Fibroblast of peridontal ligament (primary cell): ENCODE measurements around the gene TOR3A.
"Not testable (repeated sequence)": the region's sequence is repeated elsewhere in the genome, so short reads cannot be mapped to it uniquely, and the experiment has no call there.

Source experiments
- DNase-seq: peaks from one replicate; pipeline ENCODE4 v3.0.0-alpha.2; 2010; ENCODE audit errors: extremely low read depth

TOR3A gene

GRCh38 chr1:179081687-179082332 lies at the start of gene TOR3A:
TOR3A (plus strand) TSS chr1:179082070; CDS start chr1:179082129, 59 bp downstream.
- peak; percentile 82 for DNase-seq

GRCh38 chr1:179034720-179035119 lies 47.1 kb upstream of the TOR3A start:
- DNase-seq = peak; percentile 92

- DNase-seq = no peak
Measured at GRCh38 chr1:179036844-179037465, 44.9 kb upstream of the TOR3A start.

GRCh38 chr1:179038528-179039281 lies 43.2 kb upstream of the TOR3A start:
- no peak for DNase-seq

- DNase-seq = not testable (repeated sequence)
Measured at GRCh38 chr1:179039502-179040174, 42.2 kb upstream of the TOR3A start.

- DNase-seq = not testable (repeated sequence)
Measured at GRCh38 chr1:179040175-179040551, 41.7 kb upstream of the TOR3A start.

- no peak for DNase-seq
Measured at GRCh38 chr1:179042087-179042486, 39.8 kb upstream of the TOR3A start.

- DNase-seq = no peak
Measured at GRCh38 chr1:179042700-179043099, 39.2 kb upstream of the TOR3A start.

GRCh38 chr1:179043266-179043665 lies 38.6 kb upstream of the TOR3A start:
- DNase-seq = no peak

- no peak for DNase-seq
Measured at GRCh38 chr1:179043907-179044306, 38.0 kb upstream of the TOR3A start.

- no peak for DNase-seq
Measured at GRCh38 chr1:179046808-179047635, 34.8 kb upstream of the TOR3A start.

GRCh38 chr1:179047636-179047997 lies 34.3 kb upstream of the TOR3A start:
- DNase-seq = no peak

- no peak for DNase-seq
Measured at GRCh38 chr1:179048339-179049124, 33.3 kb upstream of the TOR3A start.

- no peak for DNase-seq
Measured at GRCh38 chr1:179052776-179053175, 29.1 kb upstream of the TOR3A start.

- DNase-seq = no peak
Measured at GRCh38 chr1:179053486-179053885, 28.4 kb upstream of the TOR3A start.

GRCh38 chr1:179055937-179056336 lies 25.9 kb upstream of the TOR3A start:
- no peak for DNase-seq

- peak; percentile 66 for DNase-seq
Measured at GRCh38 chr1:179058487-179059483, 23.1 kb upstream of the TOR3A start.

GRCh38 chr1:179061360-179062282 lies 20.2 kb upstream of the TOR3A start:
- DNase-seq = no peak
